HG02623 (cell line): ENCODE data around the gene ZMIZ1.

Experiments
- ATAC-seq: cut with Tn5 transposase; IDR thresholded peaks from one replicate; pipeline ENCODE4 v1.9.1; 2021; ENCODE audit warnings: moderate library complexity; ENCODE audit not compliant: unreplicated experiment

ZMIZ1 gene

DNA sequence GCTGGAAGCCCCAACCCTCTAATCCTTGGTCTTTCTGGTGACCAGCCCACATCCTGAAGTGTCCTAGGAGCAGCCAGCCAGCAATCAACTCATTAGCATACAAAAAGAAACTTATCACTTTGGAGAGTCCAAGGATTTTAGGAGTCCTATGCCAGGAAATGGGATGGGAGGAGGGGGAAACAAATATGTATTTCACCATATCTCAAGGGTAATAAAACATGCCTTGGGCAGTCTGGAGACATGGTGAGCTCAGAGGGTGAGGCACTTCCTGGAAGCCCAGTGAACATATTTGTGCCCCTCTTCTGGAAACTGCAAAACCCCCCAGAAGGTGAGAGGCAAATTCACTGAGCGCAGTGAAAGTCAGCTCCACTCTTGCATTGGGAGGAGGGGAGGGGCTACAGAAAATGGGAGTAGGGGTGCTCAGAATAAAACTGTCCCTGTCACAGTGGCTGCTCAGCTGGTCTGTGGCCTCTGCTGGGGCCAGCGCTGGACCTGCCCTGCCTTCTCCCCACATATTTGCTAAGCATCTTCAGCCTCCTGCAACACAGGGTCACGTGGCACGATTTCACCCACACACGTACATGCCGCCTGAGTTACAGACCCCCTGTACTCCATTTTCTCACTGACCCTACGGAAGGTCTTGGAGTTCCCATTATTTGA lies 17.7 kb upstream of the ZMIZ1 start:
- no peak for ATAC-seq

DNA sequence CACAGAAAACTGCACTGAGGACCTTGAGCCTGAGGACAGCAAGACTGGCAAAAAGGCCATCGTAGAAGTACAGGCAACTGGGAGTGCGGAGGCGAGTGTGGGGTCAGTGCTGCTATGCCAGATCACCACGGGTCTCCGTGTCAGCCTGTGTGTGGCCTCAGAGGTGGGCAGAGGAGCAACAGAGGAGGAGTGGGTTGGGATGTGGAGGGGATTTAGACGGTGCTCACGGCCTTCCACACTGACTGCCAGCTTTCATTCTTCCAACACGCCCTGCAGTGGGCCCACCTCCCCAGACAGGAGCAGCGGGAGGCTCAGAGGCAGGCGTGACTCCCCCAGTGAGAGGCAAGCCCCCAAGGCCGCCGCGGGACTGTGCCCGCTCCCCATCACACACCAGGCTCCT lies 17.0 kb upstream of the ZMIZ1 start:
- ATAC-seq = no peak

DNA sequence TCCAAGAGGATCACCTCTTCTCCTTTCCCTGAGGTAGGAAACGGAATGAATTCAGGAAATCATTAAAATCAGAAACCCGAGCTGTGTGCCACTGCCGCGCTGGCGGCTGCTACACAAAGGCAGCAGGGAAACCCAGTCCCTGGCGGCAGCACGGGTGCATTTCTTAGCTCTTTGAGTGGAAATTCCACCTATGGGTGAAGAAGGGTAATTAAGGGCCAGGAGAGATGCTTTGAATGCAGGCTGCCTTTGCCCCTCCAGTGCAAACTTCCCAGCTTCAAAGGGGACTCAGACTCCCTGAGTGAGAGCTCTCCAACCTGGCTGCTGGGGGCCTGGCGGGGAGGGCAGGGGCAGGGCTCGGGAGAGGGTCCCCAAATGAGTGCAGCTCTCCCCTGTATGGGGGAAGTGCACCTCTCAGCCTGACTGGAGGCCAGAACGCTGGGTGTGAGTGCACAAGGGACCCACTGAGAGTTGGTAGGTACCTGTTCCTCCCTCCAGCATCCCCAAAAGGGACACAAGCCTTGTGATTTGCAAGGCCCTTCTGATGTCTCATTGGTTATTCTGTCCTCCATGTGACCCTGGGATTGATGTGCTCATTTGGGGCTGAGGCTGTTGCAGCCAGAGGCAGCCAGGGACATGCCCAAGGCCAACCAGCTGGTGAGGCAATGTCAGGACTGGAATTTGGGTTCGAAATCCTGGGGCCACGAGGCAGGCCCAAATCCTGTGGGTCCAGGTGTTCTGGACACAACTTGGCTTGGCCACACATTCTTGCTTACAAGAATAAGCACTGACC lies 16.3 kb upstream of the ZMIZ1 start:
- ATAC-seq = no peak

DNA sequence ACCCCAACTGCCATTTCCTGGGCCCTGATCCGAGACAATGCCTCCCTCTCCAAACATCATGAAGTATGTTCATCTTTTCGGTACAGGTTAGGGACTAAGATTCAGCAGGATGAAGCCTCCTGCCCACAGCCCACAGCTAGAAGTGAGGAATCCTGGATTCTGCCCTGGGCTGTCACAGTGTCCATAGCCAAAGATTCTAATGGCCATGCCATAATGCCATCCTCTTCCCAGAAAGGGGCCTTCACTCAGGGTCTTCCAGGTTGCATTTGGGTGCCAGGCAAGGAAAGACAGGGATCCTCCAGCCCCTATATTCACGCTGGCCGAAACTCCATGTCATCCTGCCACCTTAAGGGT lies 15.7 kb upstream of the ZMIZ1 start:
- no peak for ATAC-seq

DNA sequence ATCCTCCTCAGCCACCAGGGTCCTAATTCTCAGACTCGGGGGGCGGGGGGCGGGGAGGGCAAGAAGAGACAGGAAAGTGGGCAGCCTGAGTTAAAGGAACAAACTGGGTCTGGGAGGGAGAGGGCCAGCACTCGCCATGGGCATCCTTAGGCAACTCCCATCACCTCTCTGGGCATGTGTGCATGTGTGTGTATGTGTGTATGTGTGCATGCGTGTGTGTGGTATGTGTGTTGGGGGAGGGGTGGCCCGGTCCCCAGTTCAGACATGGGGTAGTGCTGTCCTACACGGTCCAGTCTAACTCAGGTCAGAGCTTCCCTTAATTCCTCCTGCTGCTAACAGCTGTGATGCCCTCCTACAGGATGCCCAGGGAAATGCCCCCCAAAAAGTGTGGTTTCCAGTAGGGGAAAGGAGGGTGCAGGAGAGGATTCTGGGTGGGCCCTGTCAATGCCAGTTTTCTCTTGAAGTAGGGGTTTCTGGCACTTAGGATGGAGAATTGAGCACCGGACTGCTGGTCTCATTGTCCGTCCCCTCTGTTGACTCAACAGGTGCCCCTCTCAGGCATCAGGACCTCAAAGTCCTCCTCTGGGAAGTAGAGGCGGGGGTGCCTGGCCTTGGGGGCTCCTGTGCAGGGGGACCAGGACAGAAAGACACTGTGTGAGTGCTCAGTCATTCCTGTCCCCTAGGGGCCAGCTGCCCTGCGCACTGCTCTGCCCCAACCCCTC lies 15.1 kb upstream of the ZMIZ1 start:
- ATAC-seq = no peak

DNA sequence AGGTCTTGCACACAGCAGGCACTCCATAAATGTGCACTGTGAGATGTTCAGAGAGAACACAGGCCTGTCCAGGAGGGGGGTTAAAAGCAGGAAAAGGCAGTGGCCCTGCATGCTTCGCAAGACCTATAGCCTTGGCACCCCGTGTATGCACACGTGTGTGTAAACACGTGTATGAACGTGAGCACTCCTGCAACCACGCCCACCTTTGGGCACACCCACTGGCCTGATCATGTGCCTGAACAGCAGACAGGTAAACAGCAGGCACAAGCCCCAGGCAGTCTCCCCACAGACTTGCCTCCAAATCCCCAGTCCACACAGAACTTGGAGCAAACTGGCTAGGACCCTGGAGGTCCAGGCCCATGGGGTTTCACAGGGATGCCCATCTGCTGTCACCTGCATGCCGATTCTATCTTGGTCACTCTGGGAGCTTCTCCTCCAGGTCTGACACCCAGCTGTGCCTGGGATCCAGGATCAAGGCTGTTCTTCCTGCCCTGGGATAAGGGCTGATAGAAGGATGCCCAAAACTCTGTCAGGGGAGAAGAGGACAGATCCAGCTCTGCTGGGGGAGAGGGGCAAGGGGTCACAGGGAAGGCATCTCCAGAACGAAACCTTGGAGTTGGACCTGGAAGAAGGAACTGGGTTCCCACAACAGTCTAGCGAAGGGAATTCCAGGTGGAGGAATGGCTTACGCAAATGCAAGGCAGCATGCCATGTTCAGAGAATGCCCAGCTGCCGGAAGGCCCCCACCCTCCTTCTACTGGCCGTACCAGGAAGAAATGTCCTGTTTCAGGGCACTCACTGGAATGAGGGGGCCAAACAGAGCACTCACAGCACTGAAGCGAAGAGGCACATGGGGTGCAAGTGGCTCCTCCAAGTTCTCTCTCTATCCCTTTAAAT lies 14.3 kb upstream of the ZMIZ1 start:
- no peak for ATAC-seq

DNA sequence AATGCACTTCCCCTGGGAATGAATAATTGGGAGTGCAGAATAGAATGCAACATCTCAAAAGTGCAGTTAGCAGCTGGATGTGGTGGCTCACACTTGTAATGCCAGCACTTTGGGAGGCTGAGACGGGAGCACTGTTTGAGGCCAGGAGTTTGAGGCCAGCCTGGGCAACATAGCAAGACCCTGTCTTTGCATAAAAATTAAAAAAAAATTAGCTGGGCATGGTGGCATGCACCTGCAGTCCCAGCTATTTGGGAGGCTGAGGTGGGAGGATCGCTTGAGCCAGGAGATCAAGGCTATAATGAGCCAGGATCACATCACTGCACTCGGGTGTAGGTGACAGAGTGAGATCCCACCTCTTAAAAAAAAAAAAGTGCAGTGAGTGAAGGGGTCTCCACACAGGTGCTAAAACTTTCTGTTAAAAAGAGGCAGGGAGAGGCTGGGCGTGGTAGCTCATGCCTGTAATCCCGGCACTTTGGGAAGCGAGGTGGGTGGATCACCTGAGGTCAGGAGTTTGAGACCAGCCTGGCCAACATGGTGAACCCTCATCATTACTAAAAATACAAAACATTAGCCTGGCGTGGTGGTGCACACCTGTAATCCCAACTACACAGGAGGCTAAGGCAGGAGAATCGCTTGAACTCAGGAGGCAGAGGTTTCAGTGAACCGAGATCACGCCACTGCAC lies 13.5 kb upstream of the ZMIZ1 start:
- no peak for ATAC-seq

DNA sequence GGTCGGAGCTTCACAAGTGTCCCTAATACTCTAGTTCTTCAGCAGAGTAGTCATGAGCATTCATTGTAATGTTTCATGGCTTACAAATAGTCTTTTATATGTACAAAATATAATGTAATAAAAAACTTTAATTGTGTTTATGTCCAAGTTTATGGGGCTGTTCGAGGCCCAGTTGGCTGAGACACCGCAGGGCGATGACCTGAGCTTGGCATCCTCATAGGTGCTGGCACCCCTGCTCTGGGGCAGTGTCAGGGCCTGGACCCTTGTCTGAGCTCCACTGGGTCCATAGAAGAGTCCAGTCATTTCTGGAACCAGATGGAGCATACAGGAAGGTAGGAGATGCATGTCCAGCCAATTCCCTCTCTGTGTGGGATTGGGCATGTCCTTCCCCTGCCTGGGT lies 12.9 kb upstream of the ZMIZ1 start:
- ATAC-seq = no peak

DNA sequence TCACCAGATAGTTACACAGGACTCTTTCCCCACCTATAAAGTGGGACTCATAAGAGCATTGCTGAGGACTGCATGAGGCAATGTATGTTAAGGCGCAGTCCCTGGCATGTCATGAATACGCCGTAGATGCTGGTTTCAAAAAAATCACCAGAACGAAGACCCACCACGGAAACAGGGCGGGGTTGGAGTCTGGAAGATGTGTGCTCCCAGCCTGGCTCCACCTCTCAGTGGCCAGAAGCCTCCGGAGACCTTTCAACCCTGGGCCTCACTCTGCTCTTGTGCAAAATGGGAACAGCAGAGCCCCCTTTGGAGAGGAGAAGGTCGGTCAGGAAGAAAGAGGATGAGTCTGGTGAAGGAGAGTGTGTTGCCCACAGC lies 12.4 kb upstream of the ZMIZ1 start:
- ATAC-seq = no peak

DNA sequence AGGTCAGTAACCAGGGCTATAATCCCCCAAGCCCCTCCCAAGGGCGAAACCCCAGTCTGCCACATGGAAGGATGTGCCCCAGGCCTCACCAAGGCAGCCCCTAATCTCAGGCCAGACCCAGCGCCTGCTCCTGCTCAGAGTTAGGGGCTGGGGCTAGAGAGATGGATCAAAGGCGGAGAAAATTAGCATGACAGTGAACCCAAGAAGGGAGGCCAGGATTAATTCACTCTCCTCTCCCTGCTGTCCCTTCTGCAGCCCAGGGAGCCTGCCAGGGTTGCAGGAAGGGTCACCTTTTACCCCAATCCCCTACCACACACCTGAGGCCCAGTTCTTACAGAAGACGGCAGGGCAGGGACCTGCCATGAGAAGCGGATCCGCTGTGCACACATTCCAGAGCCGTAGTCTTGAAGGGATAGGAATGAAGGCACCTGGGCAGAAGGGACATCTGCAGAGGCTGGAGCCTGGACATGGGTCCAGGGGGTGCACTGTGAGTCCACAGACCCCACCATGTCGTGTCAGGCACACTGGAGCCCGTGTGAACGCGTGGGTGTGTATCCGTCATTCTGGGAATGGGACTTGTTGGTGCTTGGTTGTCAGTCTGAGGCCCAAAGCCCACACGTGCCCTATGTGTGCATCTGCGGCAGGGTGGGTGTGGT lies 11.9 kb upstream of the ZMIZ1 start:
- ATAC-seq = no peak

DNA sequence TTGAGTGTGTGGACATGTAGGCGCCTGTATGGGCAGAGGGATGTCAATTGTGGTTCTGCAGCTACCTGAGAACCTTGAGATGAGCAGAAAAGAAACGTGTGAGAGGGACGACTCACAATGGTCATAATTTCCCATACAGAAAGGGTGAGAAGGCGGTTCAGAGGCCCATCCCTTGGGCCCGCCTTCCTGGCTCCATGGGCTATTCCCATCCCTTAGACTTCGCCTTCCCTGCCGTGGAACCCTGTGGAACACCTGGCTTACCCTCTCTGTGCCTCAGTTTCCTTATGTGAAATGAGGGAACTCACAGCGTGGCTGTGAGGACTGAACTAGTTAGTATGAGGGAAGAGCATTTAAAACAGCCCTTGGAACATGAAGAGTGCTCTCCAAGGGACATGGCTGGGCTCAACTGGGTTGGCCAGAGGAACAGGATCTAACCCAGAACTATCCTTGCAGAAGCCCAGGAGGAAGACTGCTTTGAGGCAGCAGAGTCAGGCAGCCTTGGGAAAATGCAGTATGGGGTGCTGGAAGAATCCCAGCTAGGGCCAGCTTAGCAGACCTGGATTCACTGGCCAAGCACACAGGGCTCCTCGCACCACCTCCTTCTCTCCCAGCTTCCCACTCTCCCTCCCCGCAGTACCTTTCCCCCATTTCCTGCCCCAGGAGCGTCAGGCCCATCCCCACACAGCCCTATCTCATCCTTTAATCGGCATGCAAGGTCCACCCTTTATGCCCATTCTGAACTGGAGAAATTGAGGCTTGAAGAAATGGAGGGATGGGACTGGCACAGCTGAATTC lies 11.1 kb upstream of the ZMIZ1 start:
- ATAC-seq = no peak

DNA sequence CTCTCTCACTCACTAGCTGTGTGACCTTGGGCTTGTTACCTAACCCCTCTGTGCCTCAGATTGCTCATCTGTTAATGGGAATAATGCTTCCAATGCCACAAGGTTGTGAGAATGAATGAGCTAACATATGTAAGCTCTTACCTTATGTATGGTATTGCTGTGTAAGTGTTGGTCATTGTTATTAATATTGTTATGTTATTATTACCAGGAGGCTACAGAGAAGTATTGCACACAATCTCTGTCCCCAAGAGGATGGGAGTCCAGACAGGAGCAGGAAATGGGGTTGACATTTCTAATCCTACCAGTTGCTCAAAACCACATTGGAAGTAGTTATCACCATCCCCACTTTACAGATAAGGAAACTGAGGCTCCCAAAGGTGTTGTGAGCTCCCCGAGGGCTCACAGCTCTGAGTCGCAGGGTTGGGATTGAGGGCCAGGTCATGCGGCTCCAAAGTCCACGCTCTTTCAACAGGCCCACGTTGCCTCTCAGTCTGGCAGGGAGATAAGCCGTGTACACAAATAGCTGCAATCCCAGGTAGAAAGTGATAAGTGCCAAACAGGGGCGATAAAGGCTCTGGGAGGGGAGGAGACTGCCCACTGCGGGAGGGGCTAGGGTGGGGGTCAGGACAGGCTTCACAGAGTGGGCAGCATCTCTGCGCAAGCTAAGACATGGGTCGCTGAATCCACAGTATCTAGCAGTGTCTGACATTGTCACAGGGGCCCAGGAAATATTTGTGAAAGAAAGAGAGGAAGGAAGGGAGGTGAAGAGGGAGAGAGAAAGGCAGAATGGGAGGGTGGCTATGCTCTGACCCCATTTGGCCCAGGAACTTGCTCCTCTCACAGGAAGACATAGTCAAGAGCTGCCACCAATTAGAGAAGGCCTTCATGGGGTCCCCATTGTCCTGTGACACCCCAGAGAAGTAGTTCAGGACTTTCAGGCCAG lies 9.6 kb upstream of the ZMIZ1 start:
- no peak for ATAC-seq

DNA sequence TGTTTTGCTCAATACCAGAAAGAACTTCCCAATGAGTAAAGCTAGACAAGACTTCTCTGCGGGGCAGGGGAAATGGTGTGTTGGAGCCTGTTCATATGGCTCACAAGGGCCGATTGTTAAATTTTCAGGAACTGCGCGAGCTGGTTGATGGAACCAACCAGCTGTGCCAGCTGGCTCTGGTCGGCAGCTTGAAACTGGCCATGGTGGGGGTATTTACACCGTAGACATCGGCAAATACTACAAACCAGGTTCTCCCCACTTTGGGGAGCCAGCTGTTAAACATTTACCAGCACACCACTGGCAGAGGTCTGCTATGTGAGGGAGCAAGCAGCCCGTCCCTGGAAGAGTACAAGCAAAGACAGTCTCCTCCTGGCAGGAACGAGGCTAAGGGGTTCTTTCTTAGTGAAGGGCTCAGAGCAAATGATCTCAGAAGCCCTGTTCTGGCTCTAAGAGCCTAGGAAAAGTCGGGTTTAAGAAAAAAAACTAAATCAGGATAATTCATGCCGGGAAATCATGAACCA lies 8.8 kb upstream of the ZMIZ1 start:
- no peak for ATAC-seq

DNA sequence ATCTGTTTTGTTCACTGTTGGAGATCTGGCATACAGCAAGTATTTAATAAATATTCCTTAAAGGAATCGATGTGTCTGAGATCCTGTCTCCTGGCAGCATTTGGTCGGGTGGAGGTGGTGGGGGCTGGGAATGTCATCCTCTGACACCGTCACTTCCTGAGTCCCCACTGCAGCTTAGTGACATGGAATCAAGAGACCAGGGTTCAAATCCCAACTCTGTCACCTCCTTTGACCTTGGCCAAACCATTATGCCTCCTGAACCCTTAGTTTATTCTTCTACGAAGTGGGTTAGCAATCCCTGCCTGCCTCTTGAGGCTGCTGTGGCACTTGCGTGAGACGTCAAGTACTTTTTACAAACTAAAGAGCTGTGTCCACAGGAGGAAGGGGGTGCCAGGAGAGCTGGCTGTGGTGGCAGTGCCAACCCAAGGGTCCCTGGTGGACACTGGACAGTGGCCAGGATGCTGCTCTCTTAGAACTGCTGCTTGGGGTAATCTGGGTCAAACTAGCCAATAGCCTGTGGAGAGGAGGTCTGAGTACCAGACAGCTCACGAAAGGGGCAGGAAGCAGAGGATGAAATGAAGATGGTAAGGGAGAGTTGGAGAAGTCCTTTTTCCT lies 8.0 kb upstream of the ZMIZ1 start:
- no peak for ATAC-seq

DNA sequence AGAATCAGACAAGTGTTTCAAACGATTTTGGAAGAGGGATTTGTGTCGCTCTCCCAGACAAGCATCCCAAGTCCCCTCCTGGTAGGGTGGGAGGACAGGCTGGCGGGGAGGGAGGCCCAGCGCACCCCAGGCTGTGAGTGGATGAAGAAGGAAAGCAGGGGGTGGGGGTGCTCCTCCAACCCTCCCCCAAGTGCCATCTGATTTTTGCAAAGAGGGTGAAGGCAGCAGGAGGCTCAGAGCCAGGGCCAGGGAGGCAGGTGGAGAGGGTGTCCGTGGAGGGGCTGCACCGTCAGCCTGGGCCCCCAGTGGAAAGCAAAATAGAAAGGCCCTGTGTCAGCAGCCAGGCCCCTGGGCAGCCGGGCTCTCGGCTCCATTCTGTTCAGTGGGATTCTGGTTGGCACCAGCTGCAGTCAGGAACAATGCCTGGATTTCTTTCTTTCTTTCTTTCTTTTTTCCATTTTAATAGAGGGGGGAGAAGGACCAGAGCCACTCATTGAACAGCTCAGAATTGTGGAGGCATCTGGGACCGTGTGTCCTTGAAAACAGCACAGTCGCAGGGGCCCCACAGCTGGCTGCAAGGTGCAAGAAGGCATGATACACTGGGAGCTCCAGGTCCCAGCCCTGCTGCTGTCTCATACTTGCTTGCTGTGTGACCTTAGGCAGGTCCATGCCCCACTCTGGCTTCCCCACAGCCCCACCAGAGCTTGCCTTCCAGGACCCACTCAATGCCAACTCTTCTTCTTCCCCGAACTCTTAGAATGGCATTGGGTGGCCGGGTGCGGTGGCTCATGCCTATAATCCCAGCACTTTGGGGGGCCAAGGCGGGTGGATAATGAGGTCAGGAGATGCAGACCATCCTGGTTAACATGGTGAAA lies 7.1 kb upstream of the ZMIZ1 start:
- no peak for ATAC-seq

DNA sequence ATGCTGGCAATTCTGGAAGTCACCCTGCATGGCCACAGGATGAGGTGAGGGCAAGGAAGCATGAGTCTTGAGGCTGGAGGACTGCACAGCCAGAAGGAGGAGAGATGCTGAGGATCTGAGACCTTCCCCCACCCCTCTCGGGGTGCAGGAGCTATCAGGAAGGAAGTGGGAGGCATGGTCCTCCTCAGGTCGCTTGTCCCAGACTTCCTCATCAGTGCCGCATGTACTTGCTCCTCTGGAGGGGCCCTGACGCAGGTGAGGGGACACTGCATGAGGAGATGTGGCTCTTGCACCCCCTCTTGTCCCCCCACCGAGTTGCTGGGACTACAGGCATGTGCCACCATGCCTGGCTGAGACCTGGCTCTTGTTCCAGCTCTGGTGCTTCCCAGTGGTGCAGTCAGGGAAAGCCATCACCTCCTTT lies 5.7 kb upstream of the ZMIZ1 start:
- ATAC-seq = no peak
